Vagina (tissue), 2 donors: ENCODE data around the gene IMP3. TPM values are rescaled to one million over a fixed set of nuclear protein-coding genes. Genes with fewer than 3 reads are reported as not detected.

Experiments used
- DNase-seq, 2 donors: peaks; one replicate each; pipeline ENCODE4 v3.0.0-alpha.2; 2017; ENCODE audit errors: extremely low spot score in 2 of 2
- H3K27ac ChIP-seq: fragments of 200-600 bp; sonication (generic); one replicate; pipeline ENCODE4 v1.5.1; 2019
- H3K27me3 ChIP-seq: fragments of 200-600 bp; sonication (generic); one replicate; pipeline ENCODE4 v1.5.1; 2019
- H3K36me3 ChIP-seq, 2 donors: fragments of 200-600 bp; sonication (generic); one replicate each; pipeline ENCODE4 v1.5.1; 2017 to 2019
- H3K4me1 ChIP-seq: fragments of 200-600 bp; sonication (generic); one replicate; pipeline ENCODE4 v1.5.1; 2019
- H3K4me3 ChIP-seq, 2 donors: fragments of 200-600 bp; sonication (generic); 1 replicate in 1 of 2; 2 replicates in 1 of 2; pipeline ENCODE4 v1.5.1; 2016 to 2019
- H3K9me3 ChIP-seq: fragments of 200-600 bp; sonication (generic); one replicate; pipeline ENCODE4 v1.5.1; 2019
- CTCF ChIP-seq, 3 experiments: fragments of 450-650 bp in 2 of 3; fragments of 200-600 bp in 1 of 3; sonication (generic) in 1 of 3; IDR thresholded peaks; one replicate each; pipeline ENCODE4 v1.5.1; 2017 to 2019; ENCODE audit warnings: antibody characterized with exemption in 3 of 3, mild to moderate bottlenecking in 2 of 3, moderate library complexity in 2 of 3
- POLR2A ChIP-seq, 2 donors: fragments of 450-650 bp; IDR thresholded peaks; one replicate each; pipeline ENCODE4 v1.6.1; 2017; ENCODE audit warnings: antibody characterized with exemption in 2 of 2, mild to moderate bottlenecking in 2 of 2, moderate library complexity in 2 of 2
- POLR2AphosphoS5 ChIP-seq, 2 donors: sonication (generic); formaldehyde crosslinking; IDR thresholded peaks; one replicate each; pipeline ENCODE4 v1.9.0; 2017; ENCODE audit warnings: antibody characterized with exemption in 2 of 2, mild to moderate bottlenecking in 2 of 2, low read depth in 1 of 2; ENCODE audit not compliant: insufficient read depth in 1 of 2
- intact Hi-C: fragments of 100-400 bp; cut with DNase I; formaldehyde crosslinking; loops from one replicate; pipeline ENCODE4 v1.15.1; 2023
- total RNA-seq: library from RNA; depleted of rRNA; stranded (reverse); fragments of >200 nt; gene quantifications from one replicate; pipeline ENCODE4 v1.2.3, GENCODE V29; 2016

The IMP3 gene
- total RNA-seq, 1 donor from 2014 or later: 109 TPM

- Histone ChIP-seq H3K27ac (no peak overlapping the region), H3K9me3 (no peaks in the 10 kb centered on the region), H3K36me3 (no peaks in the 10 kb centered on the region), H3K4me1 (peaks cover 9% of the 10 kb centered on the region), H3K4me3 (no peak overlapping the region), H3K27me3 (no peaks in the 10 kb centered on the region)
- TF ChIP-seq CTCF (IDR thresholded peaks at IDR 0.05) (no peak), POLR2AphosphoS5 (IDR thresholded peaks at IDR 0.05; ENCODE audit: insufficient read depth in 1 of 2, low read depth in 1 of 2) (no peak), POLR2A (IDR thresholded peaks at IDR 0.05) (no peak)
- DNase-seq: no peak
- intact Hi-C loops: no loop called here
Measured at GRCh38 chr15:75631935-75632334, 8.1 kb downstream of the IMP3 start.

GRCh38 chr15:75625542-75626347 lies 14.3 kb downstream of the IMP3 start, which contains the start of gene SNUPN:
Gene SNUPN, minus strand, starts transcription at chr15:75625725. Its CDS starts 4,674 bp downstream, at chr15:75621051.
- Histone ChIP-seq H3K36me3 (no peaks in the 10 kb centered on the region), H3K9me3 (no peaks in the 10 kb centered on the region), H3K27ac (peak within 1 kb of the TSS; percentile 96), H3K4me3 (peak within 1 kb of the TSS; percentile 55 to 71), H3K4me1 (peaks cover 27% of the 10 kb centered on the region), H3K27me3 (no peaks in the 10 kb centered on the region)
- DNase-seq: no peak
- TF ChIP-seq POLR2AphosphoS5 (IDR thresholded peaks at IDR 0.05; ENCODE audit: insufficient read depth in 1 of 2, low read depth in 1 of 2): peak; percentile 87 to 91
- TF ChIP-seq CTCF (IDR thresholded peaks at IDR 0.05): no peak
- intact Hi-C loops: loop anchor here (5.0 kb wide), 1 partner anchor 173 kb away; the partner anchor contains the start of gene SIN3A

- Histone ChIP-seq H3K27me3 (no peaks in the 10 kb centered on the region), H3K27ac (no peak overlapping the region), H3K9me3 (no peaks in the 10 kb centered on the region), H3K36me3 (peaks cover 0 to 21% of the 10 kb centered on the region in 2 donors), H3K4me1 (peaks cover 38% of the 10 kb centered on the region), H3K4me3 (no peak overlapping the region)
- TF ChIP-seq POLR2AphosphoS5 (IDR thresholded peaks at IDR 0.05; ENCODE audit: insufficient read depth in 1 of 2, low read depth in 1 of 2) (no peak), POLR2A (IDR thresholded peaks at IDR 0.05) (no peak), CTCF (IDR thresholded peaks at IDR 0.05) (no peak)
- no peak for DNase-seq
- intact Hi-C loops: no loop called here
Measured at GRCh38 chr15:75622505-75622904, 17.5 kb downstream of the IMP3 start.

- H3K27ac ChIP-seq: peak overlapping the region; percentile 59
- TF ChIP-seq CTCF (IDR thresholded peaks at IDR 0.05) (peak in 1 of 3 experiments; percentile 41), POLR2AphosphoS5 (IDR thresholded peaks at IDR 0.05; ENCODE audit: insufficient read depth in 1 of 2, low read depth in 1 of 2) (no peak)
- no peaks in the 10 kb centered on the region for H3K27me3 ChIP-seq
- H3K4me1 ChIP-seq: peaks cover 30% of the 10 kb centered on the region
- H3K4me3 ChIP-seq: peak overlapping the region in 1 of 2 donors; percentile 5
- DNase-seq: peak in 1 of 2 donors; percentile 94
- intact Hi-C loops: no loop called here
- H3K36me3 ChIP-seq: peaks cover 0 to 37% of the 10 kb centered on the region in 2 donors
- H3K9me3 ChIP-seq: no peaks in the 10 kb centered on the region
Measured at GRCh38 chr15:75620841-75621391, 19.1 kb downstream of the IMP3 start.
